22Rv1 (cell line): ENCODE results near the gene IRF4.

Source experiments
- H3K27ac ChIP-seq: fragments of 450-650 bp; 2 replicates; pipeline ENCODE4 v1.5.1; 2017
- ZFX ChIP-seq: fragments of 450-650 bp; IDR thresholded peaks from 2 replicates; pipeline ENCODE4 v1.6.1; 2017; ENCODE audit warnings: antibody characterized with exemption, borderline replicate concordance
- TF ChIP-seq, protein P1 (sequence below): fragments of 450-650 bp; IDR thresholded peaks from 2 replicates; pipeline ENCODE4 v1.5.1; 2017; ENCODE audit warnings: mild to moderate bottlenecking

Gene IRF4

DNA sequence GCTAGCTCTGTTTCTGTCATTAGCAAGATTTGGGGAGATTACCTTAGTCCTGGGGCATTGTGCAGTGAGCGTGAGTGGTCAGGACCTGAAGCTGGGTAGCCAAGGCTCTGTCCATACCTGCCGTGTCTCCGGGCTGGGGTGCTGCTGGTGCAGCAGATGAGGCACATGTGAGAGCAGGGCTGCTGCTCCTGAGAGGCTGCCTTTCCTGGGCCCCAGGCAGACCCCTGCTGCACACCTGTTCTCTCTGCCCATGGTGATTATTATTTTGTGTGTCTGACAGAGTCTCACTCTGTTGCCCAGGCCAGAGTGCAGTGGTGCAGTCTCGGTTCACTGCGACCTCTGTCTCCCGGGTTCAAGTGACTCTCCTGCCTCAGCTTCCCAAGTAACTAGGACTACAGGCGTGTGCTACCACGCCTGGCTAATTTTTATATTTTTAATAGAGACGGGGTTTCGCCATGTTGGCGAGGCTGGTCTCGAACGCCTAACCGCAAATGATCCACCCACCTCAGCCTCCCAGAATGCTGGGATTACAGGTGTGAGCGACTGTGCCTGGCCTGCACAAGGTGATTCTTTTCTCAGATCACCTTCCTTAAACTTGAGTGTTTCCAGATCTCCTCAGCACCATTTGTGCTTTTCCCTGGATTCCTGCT, 36.8 kb upstream of the IRF4 start:
- TF ChIP-seq ZFX: no peak
- TF ChIP-seq, protein P1, sequence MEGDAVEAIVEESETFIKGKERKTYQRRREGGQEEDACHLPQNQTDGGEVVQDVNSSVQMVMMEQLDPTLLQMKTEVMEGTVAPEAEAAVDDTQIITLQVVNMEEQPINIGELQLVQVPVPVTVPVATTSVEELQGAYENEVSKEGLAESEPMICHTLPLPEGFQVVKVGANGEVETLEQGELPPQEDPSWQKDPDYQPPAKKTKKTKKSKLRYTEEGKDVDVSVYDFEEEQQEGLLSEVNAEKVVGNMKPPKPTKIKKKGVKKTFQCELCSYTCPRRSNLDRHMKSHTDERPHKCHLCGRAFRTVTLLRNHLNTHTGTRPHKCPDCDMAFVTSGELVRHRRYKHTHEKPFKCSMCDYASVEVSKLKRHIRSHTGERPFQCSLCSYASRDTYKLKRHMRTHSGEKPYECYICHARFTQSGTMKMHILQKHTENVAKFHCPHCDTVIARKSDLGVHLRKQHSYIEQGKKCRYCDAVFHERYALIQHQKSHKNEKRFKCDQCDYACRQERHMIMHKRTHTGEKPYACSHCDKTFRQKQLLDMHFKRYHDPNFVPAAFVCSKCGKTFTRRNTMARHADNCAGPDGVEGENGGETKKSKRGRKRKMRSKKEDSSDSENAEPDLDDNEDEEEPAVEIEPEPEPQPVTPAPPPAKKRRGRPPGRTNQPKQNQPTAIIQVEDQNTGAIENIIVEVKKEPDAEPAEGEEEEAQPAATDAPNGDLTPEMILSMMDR: no peak
- H3K27ac ChIP-seq: no peak overlapping the region

DNA sequence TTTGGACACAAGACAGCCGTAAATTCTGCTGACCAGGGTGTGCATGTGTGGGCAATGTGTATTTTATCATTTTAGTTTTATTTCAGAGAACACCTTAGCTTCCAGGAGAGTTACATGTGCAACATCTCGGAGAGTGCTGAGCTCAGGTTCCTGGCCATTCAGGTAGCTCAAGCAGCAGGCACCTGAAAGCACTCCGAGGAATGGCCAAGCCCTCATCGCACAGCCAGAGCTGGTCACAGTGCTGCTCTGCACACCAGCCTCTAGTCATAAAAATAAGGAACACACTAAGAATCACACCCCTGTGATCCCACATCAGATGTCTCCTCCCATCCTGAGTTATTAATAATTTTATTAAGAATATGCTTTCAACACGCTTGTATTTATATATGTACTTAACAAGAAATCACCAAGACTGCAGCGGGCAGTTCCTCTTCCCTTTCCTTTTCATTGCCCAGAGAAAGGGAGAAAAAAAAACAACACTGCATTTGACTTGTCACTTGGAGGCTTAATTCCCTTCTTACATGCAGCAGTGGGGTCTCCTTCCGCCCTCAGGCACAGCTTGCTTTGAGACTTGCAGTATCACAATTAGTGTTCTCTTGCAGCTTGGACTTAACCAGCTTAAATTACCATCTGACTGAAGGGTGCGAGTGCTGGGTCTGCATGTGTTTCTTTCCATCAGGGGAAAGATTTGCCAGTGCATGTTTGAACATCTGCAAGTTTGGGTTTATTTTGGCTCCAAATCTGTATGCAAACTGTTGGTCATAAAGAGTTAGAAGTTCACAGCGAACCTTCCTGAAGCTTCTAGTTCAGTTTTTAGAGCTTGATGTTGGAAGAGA, 36.0 kb upstream of the IRF4 start:
- H3K27ac ChIP-seq: no peak overlapping the region
- no peak for TF ChIP-seq ZFX
- TF ChIP-seq, protein P1: no peak

GRCh38 chr6:356828-357251, 34.7 kb upstream of the IRF4 start:
- TF ChIP-seq, protein P1: no peak
- TF ChIP-seq ZFX: no peak
- no peak overlapping the region for H3K27ac ChIP-seq

DNA sequence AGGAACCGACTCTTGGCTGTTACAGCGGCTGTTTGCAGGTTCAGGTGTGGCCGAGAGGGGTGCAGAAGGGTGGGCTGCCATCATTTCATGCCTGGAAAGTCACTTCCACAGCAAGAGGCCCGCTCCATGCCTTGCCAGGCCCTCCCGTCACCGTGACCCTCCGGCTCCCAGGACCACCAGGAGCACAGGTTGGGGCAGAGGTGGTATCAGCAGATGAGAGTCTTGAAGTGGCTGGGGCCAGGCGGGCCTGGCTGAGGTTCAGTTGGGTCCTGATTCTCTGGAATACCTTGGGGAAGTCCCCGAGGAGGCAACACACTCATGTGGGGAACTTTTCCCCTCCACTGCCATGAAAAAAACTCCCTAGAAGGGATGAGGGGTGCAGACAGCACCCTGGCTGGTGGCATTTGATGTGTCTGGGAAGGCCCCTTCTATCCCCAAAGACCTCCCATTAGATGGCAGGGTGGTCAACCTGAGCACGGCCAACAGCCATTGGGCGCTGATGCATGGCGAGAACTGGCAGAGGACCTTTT, 34.2 kb upstream of the IRF4 start:
- no peak overlapping the region for H3K27ac ChIP-seq

GRCh38 chr6:357791-358341, 33.7 kb upstream of the IRF4 start:
- no peak for TF ChIP-seq ZFX
- TF ChIP-seq, protein P1: no peak
- H3K27ac ChIP-seq: no peak overlapping the region

More for the DNA sequence above, 34.2 kb upstream of the IRF4 start:
- TF ChIP-seq, protein P1: no peak
- TF ChIP-seq ZFX: no peak

DNA sequence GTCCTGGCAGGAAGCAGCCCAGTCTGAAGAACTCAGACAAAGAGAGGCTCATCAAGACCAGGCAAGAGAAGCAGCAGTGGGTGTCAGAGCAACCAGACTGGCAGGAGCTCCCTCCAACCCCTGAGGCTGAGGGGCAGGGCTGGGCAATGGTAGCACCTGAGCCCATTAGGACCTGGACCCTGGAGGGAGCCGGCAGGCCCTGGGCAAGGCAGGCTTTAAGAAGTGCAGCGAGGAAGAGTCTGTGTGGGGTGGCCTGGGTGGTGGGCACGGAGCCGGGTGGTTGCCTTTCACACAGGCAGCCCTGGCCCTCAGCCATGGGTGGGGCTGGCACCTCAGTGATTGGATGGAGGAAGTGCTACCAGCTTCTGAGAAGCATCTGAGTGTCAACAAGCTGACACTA, 33.1 kb upstream of the IRF4 start:
- no peak overlapping the region for H3K27ac ChIP-seq
- TF ChIP-seq, protein P1: no peak
- TF ChIP-seq ZFX: no peak

DNA sequence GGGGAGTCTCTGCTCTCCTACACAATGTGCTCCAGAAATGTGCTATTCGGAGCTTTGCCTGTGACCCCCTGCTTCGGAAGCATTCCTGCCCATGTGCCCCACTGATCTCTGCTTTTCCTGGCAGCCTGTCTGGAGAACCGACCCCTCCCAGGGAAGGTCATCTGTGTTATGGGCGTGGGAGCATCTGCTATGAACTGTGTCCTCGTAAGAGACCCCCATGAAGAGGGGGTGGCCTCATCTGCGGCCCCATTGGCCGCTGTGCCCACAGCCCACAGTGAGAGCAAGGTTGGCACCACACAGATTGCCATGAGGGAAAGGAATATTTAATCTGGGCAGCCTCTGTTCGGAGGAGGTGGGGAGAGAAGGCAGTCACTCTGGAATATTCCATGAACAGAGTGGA, 32.7 kb upstream of the IRF4 start:
- H3K27ac ChIP-seq: no peak overlapping the region
- no peak for TF ChIP-seq ZFX
- TF ChIP-seq, protein P1: no peak
